Thymus (tissue), 11 donors: ENCODE measurements around the gene G0S2. TPM values are rescaled to one million over a fixed set of nuclear protein-coding genes. Genes with fewer than 3 reads are reported as not detected.

Experiments
- DNase-seq, 9 donors: peaks; one replicate each; pipeline ENCODE4 v3.0.0-alpha.2; 2013; ENCODE audit warnings: low spot score in 9 of 9, low read depth in 6 of 9, missing footprints in 1 of 9
- H3K27ac ChIP-seq, 2 donors: one replicate each; pipeline ENCODE4 v1.5.1; 2013; ENCODE audit warnings: control low read depth in 1 of 2, low read depth in 1 of 2, low read length in 1 of 2, mild to moderate bottlenecking in 1 of 2, moderate library complexity in 1 of 2
- H3K27me3 ChIP-seq, 2 donors: one replicate each; pipeline ENCODE4 v1.5.1; 2013; ENCODE audit warnings: low read length in 1 of 2; ENCODE audit not compliant: control insufficient read depth in 2 of 2, insufficient read depth in 1 of 2
- H3K36me3 ChIP-seq, 2 donors: one replicate each; pipeline ENCODE4 v1.5.1; 2013; ENCODE audit warnings: low read length in 1 of 2, mild to moderate bottlenecking in 1 of 2, moderate library complexity in 1 of 2; ENCODE audit not compliant: control insufficient read depth in 2 of 2, insufficient read depth in 2 of 2
- H3K4me1 ChIP-seq, 2 donors: one replicate each; pipeline ENCODE4 v1.5.1; 2013; ENCODE audit warnings: low read length in 2 of 2; ENCODE audit not compliant: control insufficient read depth in 2 of 2, insufficient read depth in 2 of 2
- H3K4me3 ChIP-seq, 2 donors: one replicate each; pipeline ENCODE4 v1.5.1; 2013; ENCODE audit warnings: low read length in 2 of 2, control low read depth in 1 of 2, mild to moderate bottlenecking in 1 of 2
- H3K9me3 ChIP-seq, 2 donors: one replicate each; pipeline ENCODE4 v1.5.1; 2013; ENCODE audit warnings: low read length in 1 of 2, mild to moderate bottlenecking in 1 of 2; ENCODE audit not compliant: control insufficient read depth in 2 of 2, insufficient read depth in 1 of 2
- WGBS: extraction: QIAGEN DNeasy Blood & Tissue Kit; methylation state at CpG from one replicate; pipeline ENCODE4 v1.1.7; 2013; 5-methylcytosine and 5-hydroxymethylcytosine counted together
- polyA plus RNA-seq: library from polyadenylated mRNA; stranded (reverse); fragments of 200-250 nt; gene quantifications from one replicate; pipeline ENCODE4 v1.2.3, GENCODE V29; 2013
- total RNA-seq: library from RNA; stranded (reverse); fragments of 120-200 nt; gene quantifications from one replicate; pipeline ENCODE4 v1.2.4, GENCODE V29; 2013
- donor health status: healthy.

G0S2 gene
- total and polyA plus RNA-seq, 2 donors: 2.8 to 23.5 TPM

DNA sequence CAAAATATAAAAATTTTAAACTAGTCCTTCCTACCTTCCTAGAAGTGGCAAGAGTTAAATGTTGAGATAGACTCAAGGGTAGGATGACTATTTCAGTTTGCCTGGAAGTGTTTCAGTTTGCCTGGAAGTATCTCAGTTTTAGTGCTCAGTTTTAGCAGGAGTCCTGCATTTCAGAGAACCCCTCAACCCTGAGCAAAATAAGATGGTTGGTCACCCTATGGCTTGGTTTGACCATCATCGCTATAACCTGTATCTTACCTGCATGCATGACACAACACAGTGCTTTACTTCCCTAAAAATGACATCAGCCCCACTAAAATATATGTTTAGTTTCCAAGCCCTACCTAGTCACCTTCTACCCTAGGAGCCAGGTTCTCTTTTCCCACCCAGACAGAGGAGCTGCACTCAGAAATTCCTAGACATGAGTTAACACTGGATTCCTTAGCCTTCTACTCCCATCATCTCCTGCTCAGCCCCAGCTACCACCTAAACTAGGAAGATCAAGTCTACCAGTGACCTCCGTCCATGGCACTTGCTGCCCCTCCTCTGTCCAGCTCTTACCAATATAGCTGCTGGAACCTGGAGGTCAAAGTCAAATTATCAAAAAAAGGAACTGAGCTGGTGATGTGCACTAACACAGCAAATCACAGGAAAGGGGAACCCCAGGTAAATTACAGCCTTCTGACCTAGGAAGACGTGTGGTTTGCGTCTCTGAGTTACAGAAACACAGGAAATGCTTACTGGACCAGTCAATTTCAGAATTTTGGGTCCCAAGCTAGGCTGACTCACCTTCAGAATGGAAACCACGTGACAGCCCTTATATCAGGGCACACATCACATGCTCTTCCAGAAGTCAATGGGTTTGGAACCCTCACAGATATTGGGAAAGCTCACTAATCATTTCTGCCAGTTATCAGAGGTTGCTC lies 2.2 kb upstream of the G0S2 start:
- Histone ChIP-seq H3K4me1 (no peaks in the 10 kb centered on the region), H3K27ac (no peak overlapping the region), H3K36me3 (no peaks in the 10 kb centered on the region), H3K4me3 (no peak overlapping the region), H3K9me3 (peaks cover 0 to 4% of the 10 kb centered on the region in 2 donors), H3K27me3 (peaks cover 27 to 53% of the 10 kb centered on the region in 2 donors)
- DNase-seq: no peak
- WGBS: 34% methylated on average over 5 of the region's 5 CpGs

- peaks cover 27 to 53% of the 10 kb centered on the region in 2 donors for H3K27me3 ChIP-seq
Measured at GRCh38 chr1:209673631-209674417, 1.4 kb upstream of the G0S2 start.

DNA sequence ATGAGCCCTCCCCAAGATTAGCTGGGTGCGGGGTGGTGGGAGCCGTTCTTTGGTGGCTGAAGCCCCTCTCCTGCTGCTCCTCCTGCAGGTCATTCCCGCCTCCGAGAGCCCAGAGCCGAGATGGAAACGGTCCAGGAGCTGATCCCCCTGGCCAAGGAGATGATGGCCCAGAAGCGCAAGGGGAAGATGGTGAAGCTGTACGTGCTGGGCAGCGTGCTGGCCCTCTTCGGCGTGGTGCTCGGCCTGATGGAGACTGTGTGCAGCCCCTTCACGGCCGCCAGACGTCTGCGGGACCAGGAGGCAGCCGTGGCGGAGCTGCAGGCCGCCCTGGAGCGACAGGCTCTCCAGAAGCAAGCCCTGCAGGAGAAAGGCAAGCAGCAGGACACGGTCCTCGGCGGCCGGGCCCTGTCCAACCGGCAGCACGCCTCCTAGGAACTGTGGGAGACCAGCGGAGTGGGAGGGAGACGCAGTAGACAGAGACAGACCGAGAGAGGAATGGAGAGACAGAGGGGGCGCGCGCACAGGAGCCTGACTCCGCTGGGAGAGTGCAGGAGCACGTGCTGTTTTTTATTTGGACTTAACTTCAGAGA lies 448 bp downstream of the G0S2 start:
- WGBS: 4% methylated on average over 34 of the region's 34 CpGs
- peak overlapping the region; percentile 9 to 11 for H3K4me3 ChIP-seq
- peaks cover 29 to 55% of the 10 kb centered on the region in 2 donors for H3K27me3 ChIP-seq
- H3K27ac ChIP-seq: no peak overlapping the region
- H3K4me1 ChIP-seq: no peaks in the 10 kb centered on the region
- no peak for DNase-seq
- peaks cover 0 to 4% of the 10 kb centered on the region in 2 donors for H3K9me3 ChIP-seq
- H3K36me3 ChIP-seq: no peaks in the 10 kb centered on the region

More at GRCh38 chr1:209673631-209674417, 1.4 kb upstream of the G0S2 start:
- Histone ChIP-seq H3K4me1 (no peaks in the 10 kb centered on the region), H3K9me3 (peaks cover 0 to 4% of the 10 kb centered on the region in 2 donors), H3K36me3 (no peaks in the 10 kb centered on the region), H3K4me3 (no peak overlapping the region), H3K27ac (no peak overlapping the region)
- WGBS: 83% methylated on average over 7 of the region's 7 CpGs
- DNase-seq: no peak

GRCh38 chr1:209678981-209679539 lies 3.8 kb downstream of the G0S2 start:
- Histone ChIP-seq H3K36me3 (no peaks in the 10 kb centered on the region), H3K9me3 (peaks cover 0 to 4% of the 10 kb centered on the region in 2 donors), H3K4me3 (no peak overlapping the region), H3K27ac (no peak overlapping the region), H3K27me3 (peaks cover 22 to 44% of the 10 kb centered on the region in 2 donors), H3K4me1 (no peaks in the 10 kb centered on the region)
- WGBS: 93% methylated on average over 4 of the region's 4 CpGs
- no peak for DNase-seq

DNA sequence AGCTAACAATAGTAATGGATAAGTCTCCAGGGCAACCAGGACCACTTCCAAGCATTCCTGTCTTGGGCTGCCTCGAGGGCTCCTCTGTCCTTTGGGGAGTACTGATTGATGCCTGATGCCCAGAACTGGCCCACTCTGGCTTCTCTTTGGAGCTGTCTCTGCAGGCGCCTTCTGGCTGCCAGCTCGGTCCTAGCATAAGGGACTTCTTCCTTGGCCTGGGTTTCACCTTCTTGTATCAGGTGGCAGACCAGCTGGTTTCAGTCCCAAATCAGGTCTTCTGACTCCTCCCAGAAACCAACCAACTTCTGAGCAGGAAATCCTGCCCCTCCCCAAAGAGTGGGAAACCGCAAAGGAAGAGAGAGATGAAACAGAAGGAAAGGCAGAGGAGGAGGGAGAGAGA lies 10.6 kb downstream of the G0S2 start:
- peak in 1 of 9 donors; percentile 31 for DNase-seq
- Histone ChIP-seq H3K4me3 (no peak overlapping the region), H3K9me3 (no peaks in the 10 kb centered on the region), H3K36me3 (no peaks in the 10 kb centered on the region), H3K27me3 (peaks cover 5 to 14% of the 10 kb centered on the region in 2 donors), H3K4me1 (peaks cover 0 to 5% of the 10 kb centered on the region in 2 donors), H3K27ac (no peak overlapping the region)
- WGBS: 31% methylated on average over 4 of the region's 4 CpGs

DNA sequence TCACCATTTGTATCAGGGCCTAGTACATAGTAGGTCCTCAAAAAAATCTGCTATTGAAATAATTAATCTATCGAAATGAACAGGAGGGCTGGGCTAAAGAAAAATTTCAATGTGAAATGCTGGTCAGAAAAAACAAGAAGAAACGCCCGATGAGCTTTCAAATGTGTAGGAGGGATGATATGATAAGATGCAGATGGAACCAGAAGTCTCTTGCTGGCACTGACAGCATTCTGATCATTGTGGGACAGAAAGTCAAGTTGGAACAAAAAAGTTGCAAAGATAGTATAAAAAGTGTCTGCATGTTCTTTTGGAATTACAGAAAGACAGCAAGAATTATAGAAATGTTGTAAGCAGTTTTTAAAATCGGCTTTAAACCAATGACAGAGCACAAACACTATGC lies 11.1 kb downstream of the G0S2 start:
- no peaks in the 10 kb centered on the region for H3K9me3 ChIP-seq
- no peaks in the 10 kb centered on the region for H3K36me3 ChIP-seq
- no peak overlapping the region for H3K27ac ChIP-seq
- no peak for DNase-seq
- H3K27me3 ChIP-seq: peaks cover 5 to 14% of the 10 kb centered on the region in 2 donors
- H3K4me1 ChIP-seq: peaks cover 0 to 5% of the 10 kb centered on the region in 2 donors
- no peak overlapping the region for H3K4me3 ChIP-seq
- WGBS: 89% methylated on average over 4 of the region's 4 CpGs

DNA sequence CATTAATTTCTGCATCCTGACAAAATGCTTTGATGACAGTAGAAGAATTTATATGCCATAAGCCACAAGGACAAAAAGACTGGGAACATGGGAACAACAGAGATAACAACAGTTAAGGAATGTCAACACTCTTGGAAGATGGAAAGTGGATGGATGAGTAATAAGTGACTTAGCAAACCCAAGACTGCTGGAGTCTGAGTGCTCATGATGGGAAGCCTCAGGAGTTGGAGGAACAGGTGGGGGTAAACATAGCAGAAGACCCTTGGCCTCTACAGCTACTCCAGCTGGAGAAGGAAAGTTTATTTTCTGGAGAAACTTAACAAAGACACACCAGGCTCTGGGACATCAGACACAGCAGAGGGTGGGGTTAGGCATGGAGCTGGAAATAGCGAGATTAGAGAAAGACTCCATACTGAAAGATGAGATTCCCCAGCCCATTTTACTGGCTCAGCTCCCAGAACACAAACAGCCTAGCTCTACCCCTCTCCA lies 13.6 kb downstream of the G0S2 start:
- no peak for DNase-seq
- WGBS: 97% methylated on average over 1 of the region's 1 CpG
- Histone ChIP-seq H3K9me3 (no peaks in the 10 kb centered on the region), H3K4me1 (peaks cover 0 to 5% of the 10 kb centered on the region in 2 donors), H3K4me3 (no peak overlapping the region), H3K36me3 (no peaks in the 10 kb centered on the region), H3K27ac (no peak overlapping the region), H3K27me3 (peaks cover 5 to 13% of the 10 kb centered on the region in 2 donors)

DNA sequence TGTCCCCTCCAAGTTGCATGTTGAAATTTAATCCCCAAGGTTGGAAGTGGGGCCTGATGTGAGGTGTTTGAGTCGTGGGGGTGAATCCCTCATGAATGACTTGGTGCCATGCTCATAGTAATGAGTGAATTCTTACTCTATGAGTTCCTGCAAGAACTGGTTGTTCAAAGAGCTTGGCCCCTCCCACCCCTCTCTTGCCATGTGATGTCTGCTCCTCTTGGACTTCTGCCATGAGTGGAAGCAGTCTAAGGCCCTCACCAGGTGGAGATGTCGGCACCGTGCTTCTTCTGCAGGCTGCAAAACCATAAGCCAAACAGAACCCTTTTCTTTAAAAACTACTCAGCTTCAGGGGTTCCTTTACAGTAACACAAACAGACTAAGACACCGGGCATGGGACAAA lies 14.3 kb downstream of the G0S2 start:
- Histone ChIP-seq H3K4me3 (no peak overlapping the region), H3K36me3 (no peaks in the 10 kb centered on the region), H3K4me1 (peaks cover 0 to 5% of the 10 kb centered on the region in 2 donors), H3K27ac (no peak overlapping the region), H3K9me3 (no peaks in the 10 kb centered on the region), H3K27me3 (peaks cover 5 to 17% of the 10 kb centered on the region in 2 donors)
- DNase-seq: no peak
- 69% methylated on average over 4 of the region's 4 CpGs for WGBS
